Endothelial cell of umbilical vein (primary cell): Measurements from ENCODE around the gene CLEC4D.

Experiments
- CTCF ChIP-seq, 2 donors: IDR thresholded peaks; 1 replicate in 1 of 2; 2 replicates in 1 of 2; pipeline ENCODE4 v1.5.1; 2011; ENCODE audit warnings: low read length in 2 of 2, mild to moderate bottlenecking in 2 of 2, moderate library complexity in 2 of 2, control low read depth in 1 of 2, inconsistent platforms in 1 of 2, low read depth in 1 of 2; ENCODE audit not compliant: insufficient read depth in 1 of 2; ENCODE audit errors: extremely low read depth in 1 of 2
- POLR2A ChIP-seq: IDR thresholded peaks from 2 replicates; pipeline ENCODE4 v1.6.1; 2012; ENCODE audit warnings: low read depth, mild to moderate bottlenecking, control low read depth, low read length

- TF ChIP-seq CTCF (IDR thresholded peaks at IDR 0.05; ENCODE audit: extremely low read depth in 1 of 2, insufficient read depth in 1 of 2, low read depth in 1 of 2, low read length in 2 of 2) (no peak), POLR2A (no peak)
Observed at GRCh38 chr12:8519171-8519570, 5.9 kb downstream of the CLEC4D start.
